ENCODE data around the gene NRP1.
"Not testable (repeated sequence)": the region's sequence is repeated elsewhere in the genome, so short reads cannot be mapped to it uniquely, and the experiment has no call there.

NRP1 gene

DNA sequence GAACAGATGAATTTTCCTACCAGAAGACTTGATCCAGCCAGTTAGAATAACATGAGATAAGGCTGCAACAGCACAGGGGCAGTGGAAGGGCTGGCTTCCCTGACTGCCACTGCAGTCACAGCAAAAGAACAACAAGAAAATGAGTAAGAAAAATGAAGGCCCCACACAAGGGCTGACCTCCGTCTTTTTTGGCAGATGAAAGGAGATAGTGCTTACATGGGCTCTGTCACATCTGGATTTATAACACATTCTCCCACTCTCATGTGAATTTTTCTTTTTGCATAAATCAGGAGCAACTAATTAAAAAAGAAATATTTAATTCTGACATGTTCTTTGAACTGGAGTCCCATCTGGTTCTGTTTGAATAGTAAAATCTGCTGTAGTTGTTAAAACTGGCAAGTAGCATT, 99.6 kb downstream of the NRP1 start:
- DNase-seq = no peak

DNA sequence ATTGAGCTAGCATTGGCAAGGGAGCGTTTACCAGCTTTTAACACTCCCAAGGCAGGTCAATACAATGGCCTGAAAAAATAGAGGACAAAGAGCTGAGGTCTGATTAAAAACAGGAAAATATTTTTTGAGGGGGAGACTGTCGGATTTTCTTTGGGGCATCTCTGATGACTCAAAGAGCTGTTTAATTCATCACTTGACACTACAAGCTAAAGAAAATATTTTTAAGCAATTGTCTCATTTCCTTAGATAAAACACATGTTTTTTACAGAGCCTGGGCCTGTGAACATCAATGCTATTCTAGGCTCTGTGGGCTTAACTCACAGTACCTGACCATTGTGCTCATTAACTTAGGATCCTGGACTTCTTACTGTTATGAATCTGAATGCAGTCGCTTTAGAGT, 100.8 kb downstream of the NRP1 start:
- no peak for DNase-seq

DNA sequence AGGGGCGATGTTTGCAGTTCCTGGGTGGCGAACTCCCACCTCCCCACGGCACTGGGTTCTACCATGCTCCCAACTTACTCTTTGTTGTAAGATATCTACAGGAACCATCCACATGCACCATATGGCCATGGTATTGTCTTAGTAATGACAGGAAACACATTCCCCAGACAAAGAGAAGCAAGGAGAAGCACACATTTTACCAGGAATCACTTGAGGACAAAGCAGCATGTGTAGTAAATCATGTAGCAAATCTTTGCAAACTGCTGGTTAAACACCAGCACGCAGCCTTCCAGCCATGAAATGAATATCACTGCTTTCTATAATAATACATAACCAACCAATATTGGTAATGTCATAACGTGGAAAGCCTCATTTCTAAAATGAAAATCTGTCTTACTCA, 101.2 kb downstream of the NRP1 start:
- no peak for DNase-seq

DNA sequence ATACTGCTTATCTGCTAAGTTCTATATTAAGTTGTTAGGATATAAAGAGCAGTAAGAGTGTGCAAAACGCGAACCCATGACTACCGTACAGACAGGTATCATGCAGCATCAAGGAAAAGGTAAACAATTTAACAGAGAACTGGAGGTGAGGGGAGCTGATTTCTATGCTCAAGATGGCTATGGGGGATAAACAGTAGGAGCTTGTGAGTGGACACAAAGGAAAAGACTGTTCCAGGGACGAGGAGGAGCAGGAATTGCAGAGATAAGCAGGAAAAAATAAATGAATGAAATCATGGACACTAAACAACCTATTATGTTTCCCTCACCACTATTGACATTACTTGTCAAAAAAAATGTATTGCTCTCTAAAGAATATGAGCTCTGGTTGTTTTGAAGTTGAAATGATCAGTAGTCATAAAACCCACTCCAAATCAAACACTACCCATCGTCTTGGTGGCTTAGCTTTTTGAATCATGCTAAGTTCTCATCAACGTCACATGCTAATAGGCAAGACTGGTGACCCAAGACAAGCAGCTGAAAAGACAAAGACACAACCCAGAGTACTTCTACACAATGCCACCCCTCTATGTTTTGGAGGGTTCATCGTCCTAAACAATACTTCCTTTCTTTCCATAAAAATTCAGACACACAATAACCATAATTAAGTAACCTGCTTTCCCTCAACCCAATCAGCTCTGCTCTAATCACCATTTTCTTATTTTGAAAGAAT, 102.7 kb downstream of the NRP1 start:
- DNase-seq = no peak

DNA sequence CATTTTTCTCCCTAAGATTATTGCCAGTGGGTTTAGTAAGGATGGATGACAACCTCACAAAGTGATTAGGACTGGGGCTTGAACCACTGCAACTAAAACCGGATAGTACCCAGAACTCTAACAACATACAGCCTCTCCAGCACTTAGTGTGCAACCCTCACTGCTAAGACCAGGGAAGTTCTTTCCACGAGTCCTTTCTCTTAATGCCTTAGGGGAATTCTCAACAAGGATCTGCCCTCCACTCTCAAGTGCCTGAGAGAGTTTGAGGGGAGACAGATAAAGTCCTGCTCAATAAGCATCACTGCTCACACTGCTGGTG, 104.6 kb downstream of the NRP1 start:
- no peak for DNase-seq

DNA sequence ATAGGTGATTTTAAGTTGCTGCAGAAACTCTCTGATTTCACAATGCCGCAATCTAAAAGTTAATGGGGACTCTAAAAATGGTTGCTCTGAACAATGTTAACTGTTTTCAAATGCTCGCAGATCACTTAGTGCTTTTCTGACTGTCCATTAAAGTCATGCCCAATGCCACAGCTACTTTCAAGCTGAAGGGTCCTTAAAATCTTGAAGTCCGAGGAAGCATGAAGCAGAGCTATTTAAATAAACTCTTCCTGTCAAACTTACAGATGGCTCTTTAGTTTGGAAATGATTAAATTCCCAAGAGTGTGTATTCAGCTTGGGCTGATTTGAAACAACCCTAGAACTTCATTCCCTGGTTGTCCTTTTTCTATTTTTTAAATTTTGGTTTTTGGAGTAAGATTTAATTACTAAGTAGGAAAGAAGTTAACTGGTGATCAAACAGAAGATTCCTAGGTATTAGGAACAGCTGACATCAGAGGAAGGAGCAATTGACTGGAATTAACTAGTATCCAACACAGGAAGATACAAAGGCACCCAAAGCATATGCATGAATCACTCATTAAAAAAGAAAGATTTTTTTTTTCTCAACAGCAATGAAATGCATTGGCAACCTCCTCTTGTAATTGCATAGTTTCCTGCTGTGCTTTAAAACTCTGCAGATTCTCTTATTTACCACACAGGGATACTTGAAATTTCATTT, 105.1 kb downstream of the NRP1 start:
- no peak for DNase-seq

DNA sequence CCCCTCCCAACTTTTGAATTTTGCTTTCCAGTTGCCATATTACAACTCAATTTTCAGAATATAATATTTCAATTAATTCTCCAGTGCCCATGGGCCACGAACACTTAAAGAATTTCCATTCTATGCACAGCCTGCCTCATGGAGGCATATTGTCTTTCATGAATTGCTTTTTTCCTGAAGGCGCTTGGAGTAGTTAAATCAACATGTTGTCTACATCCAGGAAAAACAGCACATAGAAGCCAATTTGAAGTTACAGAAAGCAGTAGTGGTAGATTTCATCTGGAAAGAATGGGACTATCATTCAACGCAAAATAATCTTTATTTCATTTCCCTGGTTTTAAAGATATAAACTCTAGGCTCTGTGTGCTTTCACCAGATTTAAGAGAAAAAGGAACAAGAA, 106.0 kb downstream of the NRP1 start:
- no peak for DNase-seq

DNA sequence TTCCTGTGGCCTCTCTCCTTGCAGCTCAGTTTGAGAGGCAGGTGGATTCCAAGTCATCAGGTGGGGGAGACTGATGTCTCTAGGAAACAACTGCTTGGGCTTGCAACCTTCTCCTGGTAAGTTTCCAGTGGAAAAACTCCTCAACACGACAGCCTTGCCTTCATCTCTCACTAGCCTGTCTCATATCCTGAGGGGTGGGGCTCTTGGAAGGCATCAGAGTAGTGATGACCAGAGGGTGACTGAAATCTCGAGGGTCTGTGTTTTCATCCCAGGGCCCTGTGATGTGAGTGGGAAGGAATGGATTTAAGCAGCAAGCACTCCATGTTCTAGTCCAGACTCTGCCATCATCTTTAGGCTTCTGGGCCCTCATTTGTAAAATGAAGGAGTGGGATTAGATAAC, 107.0 kb downstream of the NRP1 start:
- DNase-seq = no peak

DNA sequence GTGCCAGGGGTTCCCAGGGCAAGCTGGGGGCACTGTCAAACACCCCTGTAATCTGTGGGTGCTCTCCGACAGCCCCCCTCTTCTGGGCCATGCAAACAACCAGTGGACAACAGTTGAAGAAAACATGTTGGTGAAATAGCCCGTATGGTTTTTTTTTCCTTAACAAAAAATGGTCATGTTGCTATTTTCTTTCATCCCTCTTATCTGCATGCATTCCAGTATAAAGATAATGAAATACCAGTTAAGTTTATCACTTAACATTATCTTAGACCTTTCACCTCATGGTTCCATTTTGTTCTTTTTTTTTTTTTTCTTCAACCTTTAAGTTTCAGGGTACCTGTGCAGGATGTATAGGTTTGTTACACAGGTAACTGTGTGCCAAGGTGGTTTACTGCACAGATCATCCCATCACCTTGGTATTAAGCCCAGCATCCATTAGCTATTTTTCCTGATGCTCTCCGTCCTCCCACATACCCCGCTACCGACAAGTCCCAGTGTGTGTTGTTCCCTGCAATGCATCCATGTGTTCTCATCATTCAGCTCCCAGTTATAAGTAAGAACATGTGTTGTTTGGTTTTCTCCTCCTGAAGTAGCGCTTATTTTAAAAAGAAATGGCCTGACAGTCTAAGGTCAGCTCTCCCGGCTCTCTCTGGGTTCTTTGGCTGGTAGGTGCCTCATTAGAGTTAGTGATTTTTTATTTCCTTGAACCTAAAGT, 110.1 kb downstream of the NRP1 start:
- DNase-seq = no peak

DNA sequence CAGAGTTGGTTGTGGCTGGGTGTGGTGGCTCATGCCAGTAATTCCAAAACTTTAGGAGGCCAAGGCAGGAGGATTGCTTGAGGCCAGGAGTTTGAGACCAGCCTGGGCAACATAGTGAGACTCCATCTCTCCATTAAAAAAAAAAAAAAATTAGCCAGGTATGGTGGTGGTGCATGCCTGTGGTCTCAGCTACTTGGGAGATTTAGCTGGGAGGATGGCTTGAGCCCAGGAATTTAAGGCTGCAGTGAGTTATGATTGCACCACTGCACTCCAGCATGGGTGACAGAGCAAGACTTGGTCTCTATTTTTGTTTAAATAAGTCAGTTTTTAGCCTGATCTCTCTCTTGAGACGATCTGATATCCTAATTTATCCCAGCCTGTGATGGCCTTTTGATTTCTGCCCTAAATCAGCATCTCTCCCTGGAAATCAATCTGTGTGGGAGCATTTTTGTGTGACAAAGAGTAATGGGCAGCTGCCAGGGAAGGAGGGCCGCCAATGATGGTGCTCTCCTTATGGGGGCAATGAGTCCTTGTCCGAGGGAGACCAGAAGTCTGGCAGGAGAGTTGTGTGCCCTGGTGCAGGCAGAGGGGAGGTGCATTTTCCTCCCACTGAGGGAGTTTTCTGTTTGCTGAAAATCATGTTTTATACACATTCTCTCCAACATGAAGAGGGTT, 111.0 kb downstream of the NRP1 start:
- no peak for DNase-seq

DNA sequence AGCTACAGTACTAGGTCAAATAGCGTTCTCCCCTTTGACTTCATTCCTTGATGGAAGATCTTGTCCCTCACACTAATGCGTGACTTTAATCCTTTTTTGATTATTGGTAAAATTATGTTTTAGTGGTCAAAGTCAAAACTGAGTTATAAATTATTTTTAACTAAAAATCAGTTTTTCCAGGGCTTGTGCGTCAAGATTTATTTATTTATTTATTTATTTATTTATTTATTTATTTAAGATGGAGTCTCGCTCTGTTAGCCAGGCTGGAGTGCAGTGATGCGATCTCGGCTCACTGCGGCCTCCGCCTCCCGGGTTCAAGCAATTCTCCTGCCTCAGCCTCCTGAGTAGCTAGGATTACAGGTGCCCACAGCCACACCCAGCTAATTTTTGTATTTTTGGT, 112.2 kb downstream of the NRP1 start:
- DNase-seq = not testable (repeated sequence)

DNA sequence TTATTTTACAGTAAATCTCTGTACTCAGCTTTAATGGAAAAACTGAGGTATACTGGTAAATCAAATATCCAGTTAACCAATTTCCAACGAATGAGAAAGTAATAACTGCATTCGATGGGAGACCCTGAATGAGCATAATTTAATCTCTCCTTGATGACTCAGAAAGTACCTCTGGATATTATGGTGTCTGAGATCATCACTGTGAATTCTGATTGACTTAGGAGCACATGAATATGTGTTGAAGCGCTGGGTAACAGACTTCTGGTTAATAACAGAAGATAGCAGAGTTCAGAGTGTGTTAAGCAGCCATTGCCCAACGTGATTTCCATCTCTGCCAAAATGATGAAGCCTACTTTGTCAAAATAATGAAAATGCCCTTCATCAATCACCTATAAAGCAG, 116.6 kb downstream of the NRP1 start:
- DNase-seq = no peak

DNA sequence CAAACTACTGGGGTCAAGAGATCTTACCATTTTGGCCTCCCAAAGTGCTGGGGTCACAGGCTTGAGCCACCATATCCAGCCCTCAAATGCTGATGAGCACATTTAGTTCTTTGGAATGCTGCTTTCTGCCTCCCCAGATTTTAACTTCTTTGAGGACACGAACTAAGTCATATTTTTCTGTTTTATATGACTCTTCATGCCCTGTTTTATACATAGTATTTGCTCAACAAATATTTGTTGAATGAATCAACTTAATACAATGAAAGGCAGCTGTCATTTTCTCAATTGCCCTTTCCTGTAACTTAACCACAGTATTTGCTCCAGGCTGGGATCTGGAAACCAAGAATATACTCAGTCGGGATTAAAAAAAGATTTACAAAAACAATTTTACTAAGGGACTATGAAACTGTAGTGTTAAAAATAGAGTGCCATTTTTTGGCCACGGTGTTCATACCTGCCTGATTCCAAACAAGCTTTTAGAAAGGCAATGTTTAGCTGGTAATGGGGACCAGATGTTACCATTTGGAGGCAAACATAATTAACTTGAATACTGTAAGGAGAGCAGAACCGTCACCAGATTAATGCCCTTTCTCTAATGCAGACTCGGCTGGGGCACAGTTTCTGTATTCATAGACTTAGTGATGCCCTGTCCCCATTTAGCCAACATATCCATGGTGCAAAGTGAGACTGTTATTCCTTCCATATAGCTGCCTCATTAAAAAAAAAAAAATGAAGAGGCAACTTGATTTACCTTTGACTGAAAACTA, 117.6 kb downstream of the NRP1 start:
- DNase-seq = no peak

DNA sequence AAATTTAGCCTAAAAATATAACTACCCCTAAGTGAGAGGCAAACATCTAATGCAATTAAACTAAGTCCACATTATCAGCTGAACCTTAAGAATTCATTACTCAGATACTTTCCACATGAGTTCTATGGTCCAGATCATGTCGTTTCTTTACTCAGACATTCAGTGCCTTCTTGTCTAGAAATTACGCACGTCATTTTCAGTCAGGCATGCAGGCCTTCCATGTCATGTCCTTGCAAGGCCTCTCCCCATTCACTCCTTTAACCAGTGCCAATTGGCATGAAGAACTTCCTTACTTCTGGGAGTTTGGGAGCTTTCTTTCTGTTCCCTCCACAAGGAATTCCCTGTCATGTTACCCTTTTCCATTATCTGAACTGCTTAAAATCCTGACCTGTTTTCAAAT, 118.8 kb downstream of the NRP1 start:
- DNase-seq = no peak

DNA sequence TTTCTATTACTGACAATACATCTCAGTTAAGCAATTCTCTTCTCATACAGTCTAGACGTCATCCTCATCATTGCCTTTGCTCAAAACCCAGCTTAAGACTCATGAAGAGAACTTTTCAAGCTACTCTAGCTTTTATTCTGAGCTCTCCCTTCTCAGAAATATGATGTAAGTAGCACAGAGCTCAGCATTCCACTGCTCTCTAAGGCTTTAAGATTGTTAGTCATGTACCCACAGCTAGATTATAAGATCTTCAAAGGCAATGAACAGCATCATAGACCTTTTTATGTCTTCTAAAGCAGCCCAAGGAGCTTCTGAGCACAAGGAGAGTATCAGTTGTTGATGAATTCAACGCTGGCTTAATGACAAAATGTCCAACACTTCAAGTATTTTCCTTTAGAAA, 119.3 kb downstream of the NRP1 start:
- no peak for DNase-seq

DNA sequence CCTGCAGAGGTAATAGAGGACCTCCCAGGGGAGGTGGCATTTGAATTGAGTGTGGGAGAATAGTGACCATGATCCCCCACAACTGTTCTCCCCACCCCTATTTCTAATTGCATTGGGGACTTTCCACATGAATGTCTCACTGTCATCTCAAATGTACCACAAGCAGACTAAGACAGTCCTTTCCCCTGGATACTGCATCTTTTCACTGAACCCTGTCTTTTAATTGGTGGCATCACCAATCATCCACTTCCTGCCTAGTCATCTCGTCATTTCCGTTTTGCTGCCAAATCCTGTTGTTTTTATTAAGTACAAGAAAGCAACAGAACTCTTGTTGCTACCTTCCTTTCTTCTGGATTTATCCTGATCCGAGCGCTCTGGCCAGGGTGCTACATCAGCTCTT, 120.3 kb downstream of the NRP1 start:
- DNase-seq = no peak

DNA sequence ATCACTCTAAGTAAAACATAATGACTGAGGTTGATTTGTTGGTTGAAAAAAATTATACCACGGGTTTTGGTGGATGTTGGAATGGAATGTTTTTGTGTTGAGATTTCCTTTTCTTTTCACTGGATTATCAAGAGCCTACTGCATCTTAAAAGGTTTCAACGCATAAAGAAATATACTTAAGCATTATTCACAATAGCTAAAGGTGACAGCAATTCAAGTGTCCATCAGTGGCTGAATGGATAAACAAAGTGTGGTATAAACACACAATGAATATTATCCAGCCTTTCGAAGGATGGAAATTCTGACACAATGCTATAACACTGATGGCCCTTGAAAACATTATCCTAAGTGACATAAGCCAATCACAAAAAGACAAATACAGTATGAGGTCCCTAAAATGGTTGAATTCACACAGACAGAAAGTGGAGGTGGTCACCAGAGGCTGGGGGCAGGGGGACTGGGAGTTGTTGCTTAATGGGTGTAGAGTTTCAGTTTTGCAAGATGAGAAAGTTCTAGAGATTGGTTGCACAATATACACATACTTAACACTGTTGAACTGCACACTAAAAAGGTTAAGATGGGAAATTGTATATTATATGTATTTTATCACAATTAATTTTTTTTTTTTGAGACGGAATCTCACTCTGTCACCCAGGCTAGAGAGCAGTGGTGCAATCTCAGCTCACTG, 122.3 kb downstream of the NRP1 start:
- no peak for DNase-seq

DNA sequence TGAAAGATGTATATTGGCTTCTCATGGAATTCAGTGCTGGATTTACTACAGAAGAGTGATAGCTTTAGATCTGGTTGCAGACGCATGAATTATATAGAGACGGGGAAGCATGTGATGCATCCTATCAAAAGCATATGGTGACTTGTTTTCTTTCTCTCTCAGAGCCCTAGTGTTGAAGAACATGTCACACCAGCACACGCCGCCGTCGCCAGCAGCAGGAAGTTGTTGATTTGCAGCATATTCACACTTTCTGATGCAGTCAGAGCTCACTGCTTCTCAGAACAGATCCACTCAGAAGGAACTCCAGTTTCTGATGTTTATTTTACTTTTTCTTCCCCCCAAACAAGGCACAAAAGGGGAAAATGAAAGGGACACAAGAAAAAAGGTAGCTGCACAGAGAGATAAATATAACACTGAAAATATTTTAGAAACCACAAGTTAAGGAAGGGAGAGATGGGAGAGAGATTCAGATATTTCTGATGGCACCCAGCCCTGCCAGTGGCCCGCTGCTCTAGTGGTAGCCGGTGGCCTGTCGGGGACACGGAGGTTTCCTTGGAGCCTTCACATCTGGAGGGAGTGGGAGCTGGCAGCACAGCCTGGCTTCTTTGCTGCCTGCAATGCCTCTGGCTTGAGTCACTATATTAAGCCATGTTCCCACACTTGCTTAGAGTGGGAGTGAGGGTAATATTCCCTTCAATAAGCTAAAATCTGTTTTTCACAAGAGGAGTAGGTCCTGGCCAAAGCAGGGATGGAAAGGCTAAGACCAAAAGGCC, 123.2 kb downstream of the NRP1 start:
- no peak for DNase-seq

DNA sequence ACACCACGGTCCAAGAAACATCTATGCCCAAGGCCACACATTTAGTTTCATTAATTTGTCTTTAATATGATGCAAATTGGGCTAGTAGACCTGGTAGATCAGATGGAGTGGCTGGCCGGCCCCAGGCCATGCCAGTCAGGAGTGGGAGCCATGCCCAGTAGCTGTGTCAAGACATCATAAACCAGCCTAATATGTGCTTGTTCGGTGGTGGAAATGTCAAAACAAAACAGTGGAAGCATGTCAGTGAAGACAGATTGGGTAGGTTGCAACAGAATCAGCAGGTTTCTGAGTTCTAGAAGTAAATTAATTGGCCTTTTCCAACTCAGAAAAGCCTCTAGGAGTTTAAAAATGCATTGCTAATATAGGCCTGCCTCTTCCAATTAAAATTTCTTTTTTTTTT, 124.7 kb downstream of the NRP1 start:
- DNase-seq = no peak

DNA sequence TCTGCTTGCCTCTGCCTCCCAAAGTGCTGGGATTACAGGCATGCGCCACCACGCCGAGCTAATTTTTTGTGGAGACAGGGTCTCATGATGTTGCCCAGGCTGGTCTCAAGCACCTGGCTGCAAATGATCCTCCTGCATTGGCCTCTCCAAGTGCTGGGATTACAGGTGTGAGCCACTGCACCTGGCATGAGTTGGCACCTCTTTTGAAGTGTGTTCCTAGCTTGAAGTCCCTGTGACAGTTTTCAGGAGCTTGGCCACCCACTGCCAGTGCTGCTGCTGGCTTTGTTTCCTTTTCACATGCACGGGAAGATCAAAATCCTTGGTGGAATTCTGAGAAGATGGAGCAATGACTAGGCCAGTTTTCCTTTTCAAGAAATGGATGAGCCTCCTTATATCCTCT, 126.3 kb downstream of the NRP1 start:
- no peak for DNase-seq

DNA sequence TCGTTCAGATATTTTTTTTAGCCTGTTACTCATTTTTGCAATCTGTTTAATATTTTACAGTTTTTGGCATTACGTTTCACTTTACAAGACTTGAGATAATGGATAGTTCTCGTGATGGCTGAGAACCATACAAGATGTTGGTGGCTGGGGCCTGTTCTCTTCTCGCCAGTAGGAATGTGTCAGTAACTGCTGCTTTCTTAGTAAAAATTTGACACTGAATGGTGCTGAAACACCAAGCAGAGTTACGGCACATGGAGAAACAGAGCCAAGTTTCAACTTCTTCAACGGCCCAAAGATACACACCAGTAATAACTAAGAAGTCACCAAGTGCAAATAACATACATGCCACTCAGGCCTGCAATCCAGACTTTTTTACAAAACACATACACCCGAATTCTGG, 130.4 kb downstream of the NRP1 start:
- DNase-seq = no peak

DNA sequence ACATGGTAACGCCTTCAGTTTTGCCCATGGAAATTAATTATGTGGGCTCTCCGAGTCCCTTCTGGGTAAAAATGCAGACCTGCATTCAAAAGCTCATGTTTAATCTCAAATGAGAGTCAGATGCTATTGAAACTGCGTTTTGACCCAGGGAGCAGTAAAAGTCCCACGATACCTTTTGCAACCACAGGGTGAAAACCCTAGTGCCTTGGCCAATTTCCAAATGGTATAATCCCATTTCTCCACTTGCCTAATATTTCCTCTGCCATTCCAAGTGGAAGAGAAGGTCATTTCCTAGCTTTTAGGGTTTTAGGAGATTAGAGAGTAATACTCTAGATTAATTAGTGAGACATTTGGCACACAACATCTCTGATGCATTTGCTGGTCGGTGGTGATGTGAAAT, 132.5 kb downstream of the NRP1 start:
- DNase-seq = no peak

Measured in NCI-H1048 (cell line).